ENCODE data around the gene MUC5B.
A peak's percentile ranks its signal among the peaks of the same experiment; 100 is the strongest.
"Not testable (repeated sequence)": the region's sequence is repeated elsewhere in the genome, so short reads cannot be mapped to it uniquely, and the experiment has no call there.

The MUC5B gene

DNA sequence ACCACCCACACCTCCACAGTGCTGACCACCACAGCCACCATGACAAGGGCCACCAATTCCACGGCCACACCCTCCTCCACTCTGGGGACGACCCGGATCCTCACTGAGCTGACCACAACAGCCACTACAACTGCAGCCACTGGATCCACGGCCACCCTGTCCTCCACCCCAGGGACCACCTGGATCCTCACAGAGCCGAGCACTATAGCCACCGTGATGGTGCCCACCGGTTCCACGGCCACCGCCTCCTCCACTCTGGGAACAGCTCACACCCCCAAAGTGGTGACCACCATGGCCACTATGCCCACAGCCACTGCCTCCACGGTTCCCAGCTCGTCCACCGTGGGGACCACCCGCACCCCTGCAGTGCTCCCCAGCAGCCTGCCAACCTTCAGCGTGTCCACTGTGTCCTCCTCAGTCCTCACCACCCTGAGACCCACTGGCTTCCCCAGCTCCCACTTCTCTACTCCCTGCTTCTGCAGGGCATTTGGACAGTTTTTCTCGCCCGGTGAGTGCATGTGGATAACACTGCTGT lies 28.4 kb downstream of the MUC5B start:
- no peak for DNase-seq

- DNase-seq: no peak
Measured at GRCh38 chr11:1252371-1253102, 29.7 kb downstream of the MUC5B start.

DNA sequence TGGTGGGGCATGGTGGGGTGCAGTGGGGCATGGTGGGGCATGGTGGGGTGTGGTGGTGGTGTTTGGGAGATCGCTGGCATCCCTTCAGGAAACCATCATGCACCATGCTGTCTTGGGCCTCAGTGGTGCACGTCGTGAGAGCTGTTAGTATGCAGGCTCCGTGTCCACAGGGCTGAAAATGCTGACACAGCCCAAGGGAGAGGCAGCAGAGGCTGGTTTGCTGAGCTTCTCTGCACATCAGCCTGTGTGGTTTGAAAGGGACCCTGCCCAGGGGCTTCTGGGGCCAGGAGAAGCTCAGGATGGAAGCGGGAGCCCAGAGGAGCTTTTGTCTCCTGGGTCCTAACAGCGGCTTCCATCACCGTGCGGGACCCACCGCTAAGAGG lies 30.2 kb downstream of the MUC5B start:
- no peak for DNase-seq

DNA sequence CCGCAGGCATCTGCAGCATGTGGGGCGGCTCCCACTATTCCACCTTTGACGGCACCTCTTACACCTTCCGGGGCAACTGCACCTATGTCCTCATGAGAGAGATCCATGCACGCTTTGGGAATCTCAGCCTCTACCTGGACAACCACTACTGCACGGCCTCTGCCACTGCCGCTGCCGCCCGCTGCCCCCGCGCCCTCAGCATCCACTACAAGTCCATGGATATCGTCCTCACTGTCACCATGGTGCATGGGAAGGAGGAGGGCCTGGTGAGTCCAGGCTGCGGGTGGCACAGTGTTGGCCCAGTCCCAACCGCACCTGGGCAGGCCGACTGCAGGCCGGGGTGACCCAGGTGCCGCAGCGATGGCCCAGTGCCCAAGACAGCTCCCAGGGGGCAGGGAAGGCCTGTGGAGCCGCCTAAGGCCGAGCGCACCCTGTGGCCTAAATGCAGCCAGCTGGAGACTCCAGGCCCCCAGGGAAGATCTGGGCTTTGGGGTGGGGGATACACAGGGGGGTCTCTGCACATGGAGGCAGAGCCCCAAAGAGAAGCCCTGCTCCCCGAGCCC lies 31.3 kb downstream of the MUC5B start:
- no peak for DNase-seq

DNA sequence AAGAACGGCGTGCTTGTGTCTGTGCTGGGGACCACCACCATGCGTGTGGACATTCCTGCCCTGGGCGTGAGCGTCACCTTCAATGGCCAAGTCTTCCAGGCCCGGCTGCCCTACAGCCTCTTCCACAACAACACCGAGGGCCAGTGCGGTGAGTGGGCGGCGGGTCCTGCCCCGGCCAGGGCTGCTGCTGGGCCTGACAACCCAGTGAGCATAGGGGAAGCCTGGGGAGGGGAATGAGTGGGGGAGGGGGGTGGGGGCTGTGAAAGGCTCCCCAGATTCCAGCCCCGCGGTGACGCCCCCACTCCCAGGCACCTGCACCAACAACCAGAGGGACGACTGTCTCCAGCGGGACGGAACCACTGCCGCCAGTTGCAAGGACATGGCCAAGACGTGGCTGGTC lies 31.9 kb downstream of the MUC5B start:
- DNase-seq: no peak

- DNase-seq: no peak
Measured at GRCh38 chr11:1255151-1255550, 32.3 kb downstream of the MUC5B start.

DNA sequence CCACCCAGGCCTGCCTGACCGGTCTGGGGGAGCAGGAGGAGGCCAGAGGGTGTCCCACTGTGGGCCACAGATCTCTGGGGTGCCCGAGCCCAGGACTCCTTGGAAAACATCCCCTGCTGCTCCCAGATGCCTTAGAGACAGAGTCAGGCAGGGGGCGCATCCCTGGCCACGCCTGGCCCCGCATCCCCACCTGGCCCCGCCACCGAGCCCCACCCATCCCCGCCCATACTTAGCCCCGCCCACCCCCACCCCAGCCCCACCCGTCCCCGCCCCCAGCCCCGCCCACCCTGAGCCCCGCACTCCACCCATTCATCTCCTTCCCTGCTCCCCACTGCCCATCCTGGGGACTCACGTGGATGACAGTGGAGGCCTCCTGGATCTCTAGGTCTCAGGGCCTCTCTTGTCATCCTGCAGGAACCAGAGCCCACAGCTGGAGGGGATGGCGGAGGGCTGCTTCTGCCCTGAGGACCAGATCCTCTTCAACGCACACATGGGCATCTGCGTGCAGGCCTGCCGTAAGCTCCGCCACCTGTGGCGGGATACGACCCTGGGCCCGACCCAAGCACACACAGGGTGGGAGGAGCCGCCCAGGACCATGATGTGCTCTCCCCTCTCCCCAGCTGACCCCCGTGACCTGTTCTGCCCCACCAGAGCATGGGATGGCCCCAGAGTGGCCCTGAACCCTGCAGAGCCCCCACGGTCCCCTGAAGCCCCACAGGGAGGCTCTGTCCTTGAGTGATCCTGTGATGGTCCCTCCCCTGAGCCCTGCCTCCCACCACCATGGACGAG lies 33.6 kb downstream of the MUC5B start:
- DNase-seq: no peak

DNA sequence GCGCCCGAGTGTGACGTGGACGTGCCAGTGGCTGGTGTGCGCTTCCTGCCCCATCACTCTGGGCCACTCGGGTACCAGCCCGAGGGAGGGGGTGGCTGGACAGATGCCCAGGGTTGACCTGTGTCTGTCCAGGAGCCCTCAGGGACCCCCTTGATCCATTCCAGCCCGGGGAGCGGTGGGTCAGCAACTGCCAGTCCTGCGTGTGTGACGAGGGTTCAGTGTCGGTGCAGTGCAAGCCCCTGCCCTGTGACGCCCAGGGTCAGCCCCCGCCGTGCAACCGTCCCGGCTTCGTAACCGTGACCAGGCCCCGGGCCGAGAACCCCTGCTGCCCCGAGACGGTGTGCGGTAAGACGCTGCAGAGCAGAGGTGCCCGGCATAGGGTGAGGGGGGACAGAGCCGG lies 34.5 kb downstream of the MUC5B start:
- DNase-seq: no peak

DNA sequence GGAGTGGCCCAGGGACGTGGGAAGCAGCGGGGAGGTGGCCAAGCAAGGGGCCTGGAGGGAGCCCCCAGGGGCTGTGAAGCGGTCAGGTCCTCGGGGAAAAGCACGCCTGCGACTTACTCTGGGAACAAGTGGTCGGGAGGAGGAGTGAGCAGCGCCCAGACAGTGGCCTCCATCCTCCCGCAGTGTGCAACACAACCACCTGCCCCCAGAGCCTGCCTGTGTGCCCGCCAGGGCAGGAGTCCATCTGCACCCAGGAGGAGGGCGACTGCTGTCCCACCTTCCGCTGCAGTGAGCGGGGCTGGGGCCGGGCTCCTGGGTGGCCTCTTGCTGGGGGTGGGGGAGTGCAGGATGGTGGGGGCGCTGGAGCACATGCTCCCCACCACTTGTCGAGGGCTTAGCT lies 35.0 kb downstream of the MUC5B start:
- DNase-seq: no peak

DNA sequence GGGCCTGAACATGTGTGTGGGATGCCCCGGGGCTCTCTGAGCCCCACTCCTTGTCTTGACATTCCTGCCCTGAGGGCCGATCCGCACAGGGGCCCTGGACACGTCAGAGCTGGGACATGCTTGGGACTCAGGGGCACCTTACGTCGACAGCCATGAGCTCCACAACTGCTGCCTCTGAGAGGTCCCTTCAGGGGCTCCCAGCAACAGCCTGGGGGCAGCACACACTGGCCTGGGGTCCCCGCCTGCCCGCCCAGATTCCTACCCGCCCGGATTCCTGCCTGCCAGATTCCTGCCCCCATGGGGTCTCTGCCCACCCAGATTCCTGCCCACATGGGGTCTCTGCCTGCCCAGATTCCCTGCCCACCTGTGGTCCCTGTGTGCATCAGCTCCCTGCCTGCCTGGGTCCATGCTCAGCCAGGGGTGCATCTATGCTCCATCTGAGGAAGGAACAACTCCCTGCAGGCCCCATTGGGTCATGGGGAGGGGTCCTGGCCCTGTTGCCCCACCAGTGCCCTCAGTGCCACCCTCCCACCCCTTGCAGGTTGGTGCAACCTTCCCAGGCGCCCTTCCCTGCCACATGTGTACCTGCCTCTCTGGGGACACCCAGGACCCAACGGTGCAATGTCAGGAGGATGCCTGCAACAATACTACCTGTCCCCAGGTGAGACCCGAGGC lies 35.7 kb downstream of the MUC5B start:
- DNase-seq: no peak

GRCh38 chr11:1259076-1259461 lies 36.2 kb downstream of the MUC5B start:
- no peak for DNase-seq

- DNase-seq: no peak
Measured at GRCh38 chr11:1259561-1259960, 36.7 kb downstream of the MUC5B start.

- DNase-seq: no peak
Measured at GRCh38 chr11:1260023-1260501, 37.2 kb downstream of the MUC5B start.

GRCh38 chr11:1260620-1261019 lies 37.8 kb downstream of the MUC5B start:
- DNase-seq: no peak

GRCh38 chr11:1261241-1262071 lies 38.6 kb downstream of the MUC5B start:
- no peak for DNase-seq

GRCh38 chr11:1262172-1263006 lies 39.5 kb downstream of the MUC5B start:
- DNase-seq: peak; percentile 30

DNA sequence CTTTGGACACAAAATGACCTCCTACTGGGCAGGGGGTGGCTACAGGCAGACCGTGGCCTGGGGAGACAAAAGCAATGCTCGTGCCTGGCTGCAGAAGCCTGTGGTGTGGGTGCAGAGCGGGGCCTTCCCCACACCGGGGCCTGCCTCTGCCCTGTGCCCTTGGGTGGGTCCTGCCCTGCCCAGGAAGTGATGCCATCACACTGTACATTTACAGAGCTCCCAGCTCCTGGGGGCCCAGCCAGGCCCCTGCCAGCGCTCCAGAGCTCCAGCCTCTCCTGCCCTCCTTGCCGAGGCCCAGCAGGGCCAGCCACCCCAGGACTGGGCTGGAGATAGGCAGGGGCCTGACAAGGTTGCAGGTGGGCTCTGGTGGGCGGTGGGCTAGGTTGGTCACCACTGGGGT lies 40.1 kb downstream of the MUC5B start:
- no peak for DNase-seq

DNA sequence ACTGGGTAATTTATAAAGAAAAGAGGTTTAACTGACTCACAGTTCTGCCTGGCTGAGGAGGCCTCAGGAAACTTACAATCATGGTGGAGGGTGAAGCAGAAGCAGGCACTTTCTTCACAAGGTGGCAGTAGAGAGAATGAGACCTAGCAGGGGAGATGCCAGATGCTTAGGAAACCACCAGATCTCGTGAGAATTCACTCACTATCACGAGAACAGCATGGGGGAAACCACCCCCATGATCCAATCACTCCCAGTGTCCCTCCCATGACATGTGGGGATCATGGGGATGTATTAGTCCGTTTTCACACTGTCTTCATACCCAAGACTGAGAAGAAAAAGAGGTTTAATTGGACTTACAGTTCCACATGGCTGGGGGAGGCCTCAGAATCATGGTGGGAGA lies 41.6 kb downstream of the MUC5B start:
- DNase-seq: not testable (repeated sequence)

DNA sequence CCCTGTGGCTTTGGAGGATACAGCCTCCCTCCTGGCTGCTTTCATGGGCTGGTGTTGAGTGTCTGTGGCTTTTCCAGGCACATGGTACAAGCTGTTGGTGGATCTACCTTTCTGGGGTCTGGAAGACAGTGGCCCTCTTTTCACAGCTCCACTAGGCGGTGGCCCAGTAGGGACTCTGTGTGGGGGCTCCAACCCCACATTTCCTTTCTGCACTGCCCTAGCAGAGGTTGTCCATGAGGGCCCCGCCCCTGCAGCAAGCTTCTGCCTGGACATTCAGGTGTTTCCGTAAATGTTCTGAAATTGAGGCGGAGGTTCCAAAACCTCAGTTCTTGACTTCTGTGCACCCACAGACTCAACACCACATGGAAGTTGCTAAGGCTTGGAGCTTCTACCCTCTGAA lies 42.6 kb downstream of the MUC5B start:
- DNase-seq: not testable (repeated sequence)

DNA sequence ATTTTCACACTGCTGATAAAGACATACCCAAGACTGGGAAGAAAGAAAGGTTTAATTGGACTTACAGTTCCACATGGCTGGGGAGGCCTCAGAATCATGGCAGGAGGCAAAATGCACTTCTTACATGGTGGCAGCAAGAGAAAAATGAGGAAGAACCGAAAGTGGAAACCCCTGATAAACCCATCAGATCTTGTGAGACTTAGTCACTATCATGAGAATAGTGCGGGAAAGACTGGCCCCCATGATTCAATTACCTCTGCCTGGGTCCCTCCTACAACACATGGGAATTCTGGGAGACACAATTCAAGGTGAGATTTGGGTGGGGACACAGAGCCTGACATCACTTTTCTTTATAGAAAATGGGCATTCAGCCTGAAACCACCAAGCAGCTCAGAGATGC lies 44.1 kb downstream of the MUC5B start:
- not testable (repeated sequence) for DNase-seq

- no peak for DNase-seq
Measured at GRCh38 chr11:1267441-1268100, 44.7 kb downstream of the MUC5B start.
